ENCODE measurements around the gene NLGN1.

Gene NLGN1

DNA sequence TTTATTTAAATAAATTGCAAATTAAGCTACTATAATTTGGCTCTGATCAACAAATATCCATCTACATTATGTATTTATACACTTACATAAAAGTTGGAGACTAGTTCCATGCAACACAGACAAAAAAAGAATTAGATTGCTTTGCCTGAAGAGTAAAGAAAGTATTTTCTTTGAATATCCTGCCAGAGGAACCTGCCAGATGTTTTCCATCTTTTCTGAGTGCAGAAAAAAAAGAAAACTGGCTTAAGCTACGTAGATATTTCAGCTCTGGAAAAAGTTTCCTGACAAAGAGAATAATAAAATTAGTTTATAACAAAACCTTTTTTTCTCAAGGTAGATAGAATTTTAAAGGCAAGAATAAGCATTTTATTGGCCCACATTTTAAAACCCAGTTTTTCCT lies 854.1 kb downstream of the NLGN1 start:
- TF ChIP-seq TCF4 (CRISPR knock-in tag; IDR thresholded peaks at IDR 0.05; ENCODE audit: borderline replicate concordance) = no peak
- no peak for TF ChIP-seq CSDC2 (CRISPR knock-in tag; IDR thresholded peaks at IDR 0.05)
- TF ChIP-seq, protein P1, sequence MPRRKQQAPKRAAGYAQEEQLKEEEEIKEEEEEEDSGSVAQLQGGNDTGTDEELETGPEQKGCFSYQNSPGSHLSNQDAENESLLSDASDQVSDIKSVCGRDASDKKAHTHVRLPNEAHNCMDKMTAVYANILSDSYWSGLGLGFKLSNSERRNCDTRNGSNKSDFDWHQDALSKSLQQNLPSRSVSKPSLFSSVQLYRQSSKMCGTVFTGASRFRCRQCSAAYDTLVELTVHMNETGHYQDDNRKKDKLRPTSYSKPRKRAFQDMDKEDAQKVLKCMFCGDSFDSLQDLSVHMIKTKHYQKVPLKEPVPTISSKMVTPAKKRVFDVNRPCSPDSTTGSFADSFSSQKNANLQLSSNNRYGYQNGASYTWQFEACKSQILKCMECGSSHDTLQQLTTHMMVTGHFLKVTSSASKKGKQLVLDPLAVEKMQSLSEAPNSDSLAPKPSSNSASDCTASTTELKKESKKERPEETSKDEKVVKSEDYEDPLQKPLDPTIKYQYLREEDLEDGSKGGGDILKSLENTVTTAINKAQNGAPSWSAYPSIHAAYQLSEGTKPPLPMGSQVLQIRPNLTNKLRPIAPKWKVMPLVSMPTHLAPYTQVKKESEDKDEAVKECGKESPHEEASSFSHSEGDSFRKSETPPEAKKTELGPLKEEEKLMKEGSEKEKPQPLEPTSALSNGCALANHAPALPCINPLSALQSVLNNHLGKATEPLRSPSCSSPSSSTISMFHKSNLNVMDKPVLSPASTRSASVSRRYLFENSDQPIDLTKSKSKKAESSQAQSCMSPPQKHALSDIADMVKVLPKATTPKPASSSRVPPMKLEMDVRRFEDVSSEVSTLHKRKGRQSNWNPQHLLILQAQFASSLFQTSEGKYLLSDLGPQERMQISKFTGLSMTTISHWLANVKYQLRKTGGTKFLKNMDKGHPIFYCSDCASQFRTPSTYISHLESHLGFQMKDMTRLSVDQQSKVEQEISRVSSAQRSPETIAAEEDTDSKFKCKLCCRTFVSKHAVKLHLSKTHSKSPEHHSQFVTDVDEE (CRISPR knock-in tag; IDR thresholded peaks at IDR 0.05) = no peak
- TF ChIP-seq, protein P2, sequence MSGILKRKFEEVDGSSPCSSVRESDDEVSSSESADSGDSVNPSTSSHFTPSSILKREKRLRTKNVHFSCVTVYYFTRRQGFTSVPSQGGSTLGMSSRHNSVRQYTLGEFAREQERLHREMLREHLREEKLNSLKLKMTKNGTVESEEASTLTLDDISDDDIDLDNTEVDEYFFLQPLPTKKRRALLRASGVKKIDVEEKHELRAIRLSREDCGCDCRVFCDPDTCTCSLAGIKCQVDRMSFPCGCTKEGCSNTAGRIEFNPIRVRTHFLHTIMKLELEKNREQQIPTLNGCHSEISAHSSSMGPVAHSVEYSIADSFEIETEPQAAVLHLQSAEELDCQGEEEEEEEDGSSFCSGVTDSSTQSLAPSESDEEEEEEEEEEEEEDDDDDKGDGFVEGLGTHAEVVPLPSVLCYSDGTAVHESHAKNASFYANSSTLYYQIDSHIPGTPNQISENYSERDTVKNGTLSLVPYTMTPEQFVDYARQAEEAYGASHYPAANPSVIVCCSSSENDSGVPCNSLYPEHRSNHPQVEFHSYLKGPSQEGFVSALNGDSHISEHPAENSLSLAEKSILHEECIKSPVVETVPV (CRISPR knock-in tag; IDR thresholded peaks at IDR 0.05) = no peak
- no peak for TF ChIP-seq GLIS3 (CRISPR knock-in tag; IDR thresholded peaks at IDR 0.05)
- TF ChIP-seq ZNF70 (CRISPR knock-in tag; IDR thresholded peaks at IDR 0.05) = no peak
- TF ChIP-seq BACH2 (CRISPR knock-in tag; IDR thresholded peaks at IDR 0.05; ENCODE audit: borderline replicate concordance) = no peak
- ATAC-seq = no peak

DNA sequence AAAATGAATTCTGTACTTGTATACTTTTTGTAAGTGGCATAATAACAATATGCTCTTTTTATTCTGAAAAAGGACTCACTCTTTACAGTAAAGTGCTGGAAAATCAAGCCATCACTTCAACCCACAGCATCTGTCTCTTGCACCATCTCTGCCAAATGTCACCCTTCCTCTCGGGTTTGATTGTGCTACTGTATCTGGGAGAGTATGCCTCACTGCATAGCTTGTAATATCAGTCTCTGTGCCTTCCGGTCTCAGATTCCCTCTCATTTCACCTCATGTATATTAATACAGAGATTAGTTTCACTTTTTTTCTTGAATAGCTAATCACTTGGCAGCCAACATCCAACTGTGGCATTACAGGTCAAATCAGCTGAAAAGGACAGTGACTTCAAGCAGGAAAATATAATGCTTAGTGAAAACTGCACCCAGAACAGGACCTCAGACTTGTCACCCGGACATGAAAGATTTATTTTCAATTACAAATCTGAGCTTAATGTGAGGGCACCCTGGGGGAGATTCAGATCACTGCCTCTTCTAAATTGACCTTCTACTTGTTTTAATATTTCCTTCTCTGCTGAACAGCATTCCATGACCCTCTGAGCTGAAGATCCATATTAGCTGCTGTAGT lies 855.8 kb downstream of the NLGN1 start:
- ATAC-seq = no peak
- TF ChIP-seq ZFP3 (CRISPR knock-in tag; IDR thresholded peaks at IDR 0.05) (no peak), ZNF8 (CRISPR knock-in tag; IDR thresholded peaks at IDR 0.05) (no peak), ARNTL (CRISPR knock-in tag; IDR thresholded peaks at IDR 0.05; ENCODE audit: borderline replicate concordance, low read depth) (no peak), SNAI2 (CRISPR knock-in tag; IDR thresholded peaks at IDR 0.05) (no peak), BACH2 (CRISPR knock-in tag; IDR thresholded peaks at IDR 0.05; ENCODE audit: borderline replicate concordance) (no peak)
- TF ChIP-seq, protein P3, sequence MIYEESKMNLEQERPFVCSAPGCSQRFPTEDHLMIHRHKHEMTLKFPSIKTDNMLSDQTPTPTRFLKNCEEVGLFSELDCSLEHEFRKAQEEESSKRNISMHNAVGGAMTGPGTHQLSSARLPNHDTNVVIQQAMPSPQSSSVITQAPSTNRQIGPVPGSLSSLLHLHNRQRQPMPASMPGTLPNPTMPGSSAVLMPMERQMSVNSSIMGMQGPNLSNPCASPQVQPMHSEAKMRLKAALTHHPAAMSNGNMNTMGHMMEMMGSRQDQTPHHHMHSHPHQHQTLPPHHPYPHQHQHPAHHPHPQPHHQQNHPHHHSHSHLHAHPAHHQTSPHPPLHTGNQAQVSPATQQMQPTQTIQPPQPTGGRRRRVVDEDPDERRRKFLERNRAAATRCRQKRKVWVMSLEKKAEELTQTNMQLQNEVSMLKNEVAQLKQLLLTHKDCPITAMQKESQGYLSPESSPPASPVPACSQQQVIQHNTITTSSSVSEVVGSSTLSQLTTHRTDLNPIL (CRISPR knock-in tag; IDR thresholded peaks at IDR 0.05; ENCODE audit: low read depth) = no peak

DNA sequence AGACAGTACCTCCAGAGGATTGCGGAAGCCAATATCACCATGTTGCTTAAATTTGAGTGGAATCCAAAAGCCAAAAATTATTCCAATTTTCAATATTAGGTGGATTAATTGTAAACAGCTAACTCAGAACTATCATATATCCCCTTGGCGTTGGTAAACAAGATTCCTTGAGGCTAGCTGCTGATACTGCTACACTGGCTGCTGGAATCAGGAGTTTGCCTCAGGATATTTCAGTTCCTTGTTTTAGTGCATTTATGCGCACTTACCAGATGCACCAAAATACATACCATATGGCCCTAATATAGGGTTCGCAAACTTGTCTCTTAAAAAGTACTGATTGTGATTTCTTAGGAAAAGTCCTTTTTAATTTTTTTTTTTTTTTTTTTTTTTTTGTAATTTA lies 856.4 kb downstream of the NLGN1 start:
- ATAC-seq = no peak
- TF ChIP-seq TCF4 (CRISPR knock-in tag; IDR thresholded peaks at IDR 0.05; ENCODE audit: borderline replicate concordance) = no peak
- no peak for TF ChIP-seq PPARA (CRISPR knock-in tag; IDR thresholded peaks at IDR 0.05; ENCODE audit: borderline replicate concordance)
- no peak for TF ChIP-seq ZFP30 (CRISPR knock-in tag; IDR thresholded peaks at IDR 0.05)
- TF ChIP-seq ISL1 (CRISPR knock-in tag; IDR thresholded peaks at IDR 0.05) = no peak
- TF ChIP-seq SNAI2 (CRISPR knock-in tag; IDR thresholded peaks at IDR 0.05) = no peak
- TF ChIP-seq, protein P2 (CRISPR knock-in tag; IDR thresholded peaks at IDR 0.05) = no peak

DNA sequence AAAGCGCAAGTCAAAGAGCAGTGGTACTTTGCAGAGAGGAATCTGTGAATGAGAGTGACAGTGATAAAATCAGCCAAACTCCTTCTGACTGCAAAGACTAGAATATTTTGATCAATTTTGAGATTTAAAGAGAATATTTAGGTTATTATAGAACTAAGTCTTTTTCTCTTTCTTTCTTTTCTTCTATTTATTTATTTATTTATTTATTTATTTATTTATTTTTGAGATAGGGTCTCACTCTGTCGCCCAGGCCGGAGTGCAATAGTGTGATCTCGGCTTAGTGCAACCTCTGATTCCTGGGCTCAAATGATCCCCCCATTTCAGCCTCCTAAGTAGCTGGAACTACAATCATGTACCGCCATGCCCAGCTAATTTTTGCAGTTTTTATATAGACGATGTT lies 857.9 kb downstream of the NLGN1 start:
- ATAC-seq = no peak
- TF ChIP-seq, protein P4, sequence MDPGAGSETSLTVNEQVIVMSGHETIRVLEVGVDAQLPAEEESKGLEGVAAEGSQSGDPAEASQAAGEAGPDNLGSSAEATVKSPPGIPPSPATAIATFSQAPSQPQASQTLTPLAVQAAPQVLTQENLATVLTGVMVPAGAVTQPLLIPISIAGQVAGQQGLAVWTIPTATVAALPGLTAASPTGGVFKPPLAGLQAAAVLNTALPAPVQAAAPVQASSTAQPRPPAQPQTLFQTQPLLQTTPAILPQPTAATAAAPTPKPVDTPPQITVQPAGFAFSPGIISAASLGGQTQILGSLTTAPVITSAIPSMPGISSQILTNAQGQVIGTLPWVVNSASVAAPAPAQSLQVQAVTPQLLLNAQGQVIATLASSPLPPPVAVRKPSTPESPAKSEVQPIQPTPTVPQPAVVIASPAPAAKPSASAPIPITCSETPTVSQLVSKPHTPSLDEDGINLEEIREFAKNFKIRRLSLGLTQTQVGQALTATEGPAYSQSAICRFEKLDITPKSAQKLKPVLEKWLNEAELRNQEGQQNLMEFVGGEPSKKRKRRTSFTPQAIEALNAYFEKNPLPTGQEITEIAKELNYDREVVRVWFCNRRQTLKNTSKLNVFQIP (CRISPR knock-in tag; IDR thresholded peaks at IDR 0.05; ENCODE audit: borderline replicate concordance, low read depth) = no peak
- TF ChIP-seq OSR1 (CRISPR knock-in tag; IDR thresholded peaks at IDR 0.05) = no peak
- no peak for TF ChIP-seq BACH2 (CRISPR knock-in tag; IDR thresholded peaks at IDR 0.05; ENCODE audit: borderline replicate concordance)
- TF ChIP-seq PPARA (CRISPR knock-in tag; IDR thresholded peaks at IDR 0.05; ENCODE audit: borderline replicate concordance) = no peak
- TF ChIP-seq TOX (CRISPR knock-in tag; IDR thresholded peaks at IDR 0.05; ENCODE audit: borderline replicate concordance) = no peak
- TF ChIP-seq TCF4 (CRISPR knock-in tag; IDR thresholded peaks at IDR 0.05; ENCODE audit: borderline replicate concordance) = no peak
- TF ChIP-seq ZC3H10 (CRISPR knock-in tag; IDR thresholded peaks at IDR 0.05) = no peak
- TF ChIP-seq, protein P5, sequence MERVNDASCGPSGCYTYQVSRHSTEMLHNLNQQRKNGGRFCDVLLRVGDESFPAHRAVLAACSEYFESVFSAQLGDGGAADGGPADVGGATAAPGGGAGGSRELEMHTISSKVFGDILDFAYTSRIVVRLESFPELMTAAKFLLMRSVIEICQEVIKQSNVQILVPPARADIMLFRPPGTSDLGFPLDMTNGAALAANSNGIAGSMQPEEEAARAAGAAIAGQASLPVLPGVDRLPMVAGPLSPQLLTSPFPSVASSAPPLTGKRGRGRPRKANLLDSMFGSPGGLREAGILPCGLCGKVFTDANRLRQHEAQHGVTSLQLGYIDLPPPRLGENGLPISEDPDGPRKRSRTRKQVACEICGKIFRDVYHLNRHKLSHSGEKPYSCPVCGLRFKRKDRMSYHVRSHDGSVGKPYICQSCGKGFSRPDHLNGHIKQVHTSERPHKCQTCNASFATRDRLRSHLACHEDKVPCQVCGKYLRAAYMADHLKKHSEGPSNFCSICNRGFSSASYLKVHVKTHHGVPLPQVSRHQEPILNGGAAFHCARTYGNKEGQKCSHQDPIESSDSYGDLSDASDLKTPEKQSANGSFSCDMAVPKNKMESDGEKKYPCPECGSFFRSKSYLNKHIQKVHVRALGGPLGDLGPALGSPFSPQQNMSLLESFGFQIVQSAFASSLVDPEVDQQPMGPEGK (CRISPR knock-in tag; IDR thresholded peaks at IDR 0.05; ENCODE audit: borderline replicate concordance) = no peak
- TF ChIP-seq RARB (CRISPR knock-in tag; IDR thresholded peaks at IDR 0.05) = no peak
- TF ChIP-seq ISL1 (CRISPR knock-in tag; IDR thresholded peaks at IDR 0.05) = no peak
- TF ChIP-seq, protein P2 (CRISPR knock-in tag; IDR thresholded peaks at IDR 0.05) = no peak
- TF ChIP-seq ZNF70 (CRISPR knock-in tag; IDR thresholded peaks at IDR 0.05) = no peak
- TF ChIP-seq SNAI2 (CRISPR knock-in tag; IDR thresholded peaks at IDR 0.05) = no peak
- TF ChIP-seq ZFP3 (CRISPR knock-in tag; IDR thresholded peaks at IDR 0.05) = no peak
- no peak for TF ChIP-seq GLIS3 (CRISPR knock-in tag; IDR thresholded peaks at IDR 0.05)
- no peak for TF ChIP-seq CSDC2 (CRISPR knock-in tag; IDR thresholded peaks at IDR 0.05)

Measured in SK-N-SH treated with all-trans-retinoic acid at 6 μM for 48 hours (cell line).